Measurements from ENCODE around the gene CCNG2. TPM values are rescaled to one million over a fixed set of nuclear protein-coding genes. Genes with fewer than 3 reads are reported as not detected.

Gene CCNG2
- total and polyA plus RNA-seq, 2 of the 13 experiments (the other 11 are each of a cell fraction or from before 2014, with no cell fraction given), result 3.9 to 11.5 TPM

GRCh38 chr4:77124576-77124975, 32.4 kb upstream of the CCNG2 start (continued):
- TF ChIP-seq, protein P1, sequence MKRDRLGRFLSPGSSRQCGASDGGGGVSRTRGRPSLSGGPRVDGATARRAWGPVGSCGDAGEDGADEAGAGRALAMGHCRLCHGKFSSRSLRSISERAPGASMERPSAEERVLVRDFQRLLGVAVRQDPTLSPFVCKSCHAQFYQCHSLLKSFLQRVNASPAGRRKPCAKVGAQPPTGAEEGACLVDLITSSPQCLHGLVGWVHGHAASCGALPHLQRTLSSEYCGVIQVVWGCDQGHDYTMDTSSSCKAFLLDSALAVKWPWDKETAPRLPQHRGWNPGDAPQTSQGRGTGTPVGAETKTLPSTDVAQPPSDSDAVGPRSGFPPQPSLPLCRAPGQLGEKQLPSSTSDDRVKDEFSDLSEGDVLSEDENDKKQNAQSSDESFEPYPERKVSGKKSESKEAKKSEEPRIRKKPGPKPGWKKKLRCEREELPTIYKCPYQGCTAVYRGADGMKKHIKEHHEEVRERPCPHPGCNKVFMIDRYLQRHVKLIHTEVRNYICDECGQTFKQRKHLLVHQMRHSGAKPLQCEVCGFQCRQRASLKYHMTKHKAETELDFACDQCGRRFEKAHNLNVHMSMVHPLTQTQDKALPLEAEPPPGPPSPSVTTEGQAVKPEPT (CRISPR knock-in tag; IDR thresholded peaks at IDR 0.05; ENCODE audit: low read depth), result no peak
- TF ChIP-seq, protein P2, sequence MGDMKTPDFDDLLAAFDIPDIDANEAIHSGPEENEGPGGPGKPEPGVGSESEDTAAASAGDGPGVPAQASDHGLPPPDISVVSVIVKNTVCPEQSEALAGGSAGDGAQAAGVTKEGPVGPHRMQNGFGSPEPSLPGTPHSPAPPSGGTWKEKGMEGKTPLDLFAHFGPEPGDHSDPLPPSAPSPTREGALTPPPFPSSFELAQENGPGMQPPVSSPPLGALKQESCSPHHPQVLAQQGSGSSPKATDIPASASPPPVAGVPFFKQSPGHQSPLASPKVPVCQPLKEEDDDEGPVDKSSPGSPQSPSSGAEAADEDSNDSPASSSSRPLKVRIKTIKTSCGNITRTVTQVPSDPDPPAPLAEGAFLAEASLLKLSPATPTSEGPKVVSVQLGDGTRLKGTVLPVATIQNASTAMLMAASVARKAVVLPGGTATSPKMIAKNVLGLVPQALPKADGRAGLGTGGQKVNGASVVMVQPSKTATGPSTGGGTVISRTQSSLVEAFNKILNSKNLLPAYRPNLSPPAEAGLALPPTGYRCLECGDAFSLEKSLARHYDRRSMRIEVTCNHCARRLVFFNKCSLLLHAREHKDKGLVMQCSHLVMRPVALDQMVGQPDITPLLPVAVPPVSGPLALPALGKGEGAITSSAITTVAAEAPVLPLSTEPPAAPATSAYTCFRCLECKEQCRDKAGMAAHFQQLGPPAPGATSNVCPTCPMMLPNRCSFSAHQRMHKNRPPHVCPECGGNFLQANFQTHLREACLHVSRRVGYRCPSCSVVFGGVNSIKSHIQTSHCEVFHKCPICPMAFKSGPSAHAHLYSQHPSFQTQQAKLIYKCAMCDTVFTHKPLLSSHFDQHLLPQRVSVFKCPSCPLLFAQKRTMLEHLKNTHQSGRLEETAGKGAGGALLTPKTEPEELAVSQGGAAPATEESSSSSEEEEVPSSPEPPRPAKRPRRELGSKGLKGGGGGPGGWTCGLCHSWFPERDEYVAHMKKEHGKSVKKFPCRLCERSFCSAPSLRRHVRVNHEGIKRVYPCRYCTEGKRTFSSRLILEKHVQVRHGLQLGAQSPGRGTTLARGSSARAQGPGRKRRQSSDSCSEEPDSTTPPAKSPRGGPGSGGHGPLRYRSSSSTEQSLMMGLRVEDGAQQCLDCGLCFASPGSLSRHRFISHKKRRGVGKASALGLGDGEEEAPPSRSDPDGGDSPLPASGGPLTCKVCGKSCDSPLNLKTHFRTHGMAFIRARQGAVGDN (CRISPR knock-in tag; IDR thresholded peaks at IDR 0.05), result no peak
- TF ChIP-seq ZHX1 (CRISPR knock-in tag; IDR thresholded peaks at IDR 0.05; ENCODE audit: low read depth) (no peak), PCBP1 (IDR thresholded peaks at IDR 0.05; ENCODE audit: borderline replicate concordance, low read depth, low read length) (no peak), REPIN1 (CRISPR knock-in tag; IDR thresholded peaks at IDR 0.05; ENCODE audit: borderline replicate concordance, low read depth) (no peak), JDP2 (CRISPR knock-in tag; IDR thresholded peaks at IDR 0.05; ENCODE audit: borderline replicate concordance) (no peak), DMAP1 (CRISPR knock-in tag; IDR thresholded peaks at IDR 0.05) (no peak), ARHGAP35 (CRISPR knock-in tag; IDR thresholded peaks at IDR 0.05; ENCODE audit: borderline replicate concordance) (no peak), ZNF598 (CRISPR knock-in tag; IDR thresholded peaks at IDR 0.05; ENCODE audit: borderline replicate concordance) (no peak)
- TF ChIP-seq, protein P3, sequence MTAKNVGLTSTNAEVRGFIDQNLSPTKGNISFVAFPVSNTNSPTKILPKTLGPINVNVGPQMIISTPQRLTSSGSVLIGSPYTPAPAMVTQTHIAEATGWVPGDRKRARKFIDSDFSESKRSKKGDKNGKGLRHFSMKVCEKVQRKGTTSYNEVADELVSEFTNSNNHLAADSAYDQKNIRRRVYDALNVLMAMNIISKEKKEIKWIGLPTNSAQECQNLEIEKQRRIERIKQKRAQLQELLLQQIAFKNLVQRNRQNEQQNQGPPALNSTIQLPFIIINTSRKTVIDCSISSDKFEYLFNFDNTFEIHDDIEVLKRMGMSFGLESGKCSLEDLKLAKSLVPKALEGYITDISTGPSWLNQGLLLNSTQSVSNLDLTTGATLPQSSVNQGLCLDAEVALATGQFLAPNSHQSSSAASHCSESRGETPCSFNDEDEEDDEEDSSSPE (CRISPR knock-in tag; IDR thresholded peaks at IDR 0.05), result no peak

Measured in HepG2 (cell line).